GM21515 (cell line): ENCODE data around the gene PTPN4.

Source experiments
- ATAC-seq: cut with Tn5 transposase; IDR thresholded peaks from one replicate; pipeline ENCODE4 v1.9.1; 2021; ENCODE audit not compliant: unreplicated experiment

PTPN4 gene

DNA sequence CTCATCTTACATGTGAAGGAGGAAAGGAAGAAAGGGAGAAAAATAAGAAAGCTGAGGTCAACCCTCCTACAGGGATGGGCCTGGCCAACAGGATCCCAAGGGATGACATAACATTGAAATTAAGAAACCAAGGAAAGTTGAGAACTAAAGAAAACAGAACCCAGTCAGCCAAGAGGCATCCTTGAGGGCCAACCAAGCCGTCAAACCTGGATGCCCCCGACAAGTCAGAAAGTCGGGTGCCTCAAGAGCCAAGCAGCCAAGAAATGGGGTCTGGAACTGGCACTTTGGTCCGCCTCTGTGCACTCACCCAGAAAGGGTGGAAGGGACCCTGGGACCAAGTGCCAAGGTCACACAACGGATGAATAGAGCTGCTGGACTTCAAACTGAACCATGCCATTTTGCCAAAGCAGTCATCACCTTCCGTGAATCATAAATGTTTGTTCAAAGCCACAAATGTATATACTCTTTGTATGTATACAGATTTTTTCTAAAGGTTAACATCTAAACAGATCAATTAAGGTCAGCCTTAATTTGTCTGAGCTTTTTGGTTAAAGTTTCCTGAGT, 27.0 kb upstream of the PTPN4 start:
- no peak for ATAC-seq

DNA sequence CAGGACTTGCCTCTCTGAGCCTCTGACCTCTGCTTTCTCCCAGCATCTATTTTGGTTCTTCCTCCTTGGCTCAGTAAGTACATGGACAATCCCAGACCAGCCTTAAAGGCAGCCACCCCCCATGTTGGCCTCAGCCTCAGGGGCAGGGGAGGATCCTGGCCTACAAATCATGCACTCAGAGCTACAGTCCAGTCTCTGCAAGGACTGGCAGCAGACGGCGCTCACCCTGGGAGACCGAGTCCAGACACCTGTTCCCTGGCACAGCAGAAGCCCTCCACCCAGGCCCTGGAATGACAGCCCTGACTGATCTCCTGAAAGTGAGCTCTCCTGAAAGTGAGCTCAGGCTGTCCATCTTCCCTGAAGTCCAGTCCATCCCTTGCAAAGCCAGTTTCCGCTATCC, 25.7 kb upstream of the PTPN4 start:
- ATAC-seq, result no peak

DNA sequence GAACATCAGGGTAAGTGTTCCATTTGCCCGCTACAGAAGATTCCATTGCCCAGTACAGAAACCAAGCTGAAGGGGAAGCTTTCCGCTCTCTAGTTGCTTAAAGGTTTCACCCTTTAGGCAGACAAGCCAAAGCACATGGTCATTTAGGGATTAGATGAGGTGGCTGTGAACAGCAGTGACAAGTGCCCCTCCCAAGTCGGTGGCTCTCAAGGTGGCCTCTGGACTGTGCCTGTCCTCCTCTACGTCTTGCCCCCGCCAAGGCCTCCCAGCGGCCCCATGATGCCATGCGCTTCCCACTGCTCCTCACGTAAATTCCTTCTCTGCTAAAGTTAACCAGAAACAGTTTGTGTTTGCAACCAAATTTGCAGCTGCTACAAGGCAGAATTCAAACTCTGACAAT, 24.2 kb upstream of the PTPN4 start:
- no peak for ATAC-seq

GRCh38 chr2:119736021-119736420, 23.7 kb upstream of the PTPN4 start:
- no peak for ATAC-seq

- ATAC-seq, result no peak
Observed at GRCh38 chr2:119739580-119740255, 20.0 kb upstream of the PTPN4 start.

DNA sequence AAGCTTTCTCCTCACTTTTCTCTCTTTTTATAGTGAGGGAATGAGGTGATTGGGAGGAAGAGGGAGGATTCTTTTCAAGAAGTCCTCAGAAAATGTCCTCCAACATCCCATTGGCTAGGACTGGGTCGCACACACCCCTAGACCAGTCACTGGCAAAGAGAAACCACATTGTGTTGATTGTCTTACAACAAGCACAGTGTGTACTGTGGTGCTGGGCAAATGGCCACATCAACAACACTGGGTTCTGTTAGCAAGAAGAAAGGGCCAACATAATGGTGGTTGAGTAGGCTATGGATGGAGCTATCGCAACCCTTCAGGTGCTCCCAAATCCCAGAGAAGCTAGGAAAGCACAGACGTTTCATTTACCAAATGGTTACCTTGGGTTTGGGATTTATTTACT, 18.7 kb upstream of the PTPN4 start:
- ATAC-seq, result no peak

DNA sequence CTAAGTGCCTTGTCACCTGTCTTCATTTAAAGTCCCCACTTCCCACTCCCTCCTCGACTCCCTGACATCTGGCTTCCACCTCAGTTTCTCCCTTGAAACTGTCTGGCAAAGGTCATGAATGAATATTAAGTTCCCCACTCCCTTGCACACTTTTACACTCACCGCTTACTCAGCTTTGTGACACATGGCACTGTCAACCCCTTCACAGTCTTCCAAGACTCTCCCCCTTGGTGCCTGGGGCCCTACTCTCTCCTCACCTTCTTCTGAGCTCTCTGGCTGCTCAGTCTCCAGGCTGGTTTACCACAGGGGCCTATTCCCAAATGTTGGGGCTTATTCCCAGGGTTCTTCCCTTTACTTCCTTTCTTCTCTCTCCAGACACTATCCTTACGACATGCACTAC, 17.9 kb upstream of the PTPN4 start:
- ATAC-seq, result no peak

DNA sequence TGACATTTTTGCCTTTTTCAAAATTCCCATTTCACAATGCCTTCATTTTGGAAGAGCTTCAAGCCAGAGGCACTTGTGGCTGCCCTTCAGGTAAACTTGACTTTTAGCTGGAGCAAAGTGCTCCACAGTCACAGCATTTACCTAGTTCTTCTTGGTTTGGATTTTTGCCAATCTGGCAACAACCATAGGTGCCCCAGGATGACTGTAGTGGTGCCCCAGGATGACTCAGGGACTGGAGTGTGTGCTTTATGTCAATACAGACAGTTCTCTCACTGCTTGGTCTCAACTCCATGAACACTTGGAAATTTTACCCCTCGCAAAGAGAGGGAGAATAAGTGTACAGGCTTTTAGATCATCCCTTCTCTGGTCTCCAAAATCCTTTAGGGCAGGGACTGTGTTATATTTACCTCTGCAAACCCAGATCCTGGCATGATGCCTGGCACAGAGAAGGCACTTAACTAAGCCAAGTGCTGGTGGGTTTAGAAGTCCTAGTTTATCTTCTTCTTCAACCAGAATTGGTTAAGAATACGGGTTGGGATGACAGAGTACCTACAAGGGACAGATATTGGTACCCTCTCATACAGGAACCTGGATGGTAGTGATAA, 15.3 kb upstream of the PTPN4 start:
- no peak for ATAC-seq

- no peak for ATAC-seq
Observed at GRCh38 chr2:119745566-119745965, 14.2 kb upstream of the PTPN4 start.

DNA sequence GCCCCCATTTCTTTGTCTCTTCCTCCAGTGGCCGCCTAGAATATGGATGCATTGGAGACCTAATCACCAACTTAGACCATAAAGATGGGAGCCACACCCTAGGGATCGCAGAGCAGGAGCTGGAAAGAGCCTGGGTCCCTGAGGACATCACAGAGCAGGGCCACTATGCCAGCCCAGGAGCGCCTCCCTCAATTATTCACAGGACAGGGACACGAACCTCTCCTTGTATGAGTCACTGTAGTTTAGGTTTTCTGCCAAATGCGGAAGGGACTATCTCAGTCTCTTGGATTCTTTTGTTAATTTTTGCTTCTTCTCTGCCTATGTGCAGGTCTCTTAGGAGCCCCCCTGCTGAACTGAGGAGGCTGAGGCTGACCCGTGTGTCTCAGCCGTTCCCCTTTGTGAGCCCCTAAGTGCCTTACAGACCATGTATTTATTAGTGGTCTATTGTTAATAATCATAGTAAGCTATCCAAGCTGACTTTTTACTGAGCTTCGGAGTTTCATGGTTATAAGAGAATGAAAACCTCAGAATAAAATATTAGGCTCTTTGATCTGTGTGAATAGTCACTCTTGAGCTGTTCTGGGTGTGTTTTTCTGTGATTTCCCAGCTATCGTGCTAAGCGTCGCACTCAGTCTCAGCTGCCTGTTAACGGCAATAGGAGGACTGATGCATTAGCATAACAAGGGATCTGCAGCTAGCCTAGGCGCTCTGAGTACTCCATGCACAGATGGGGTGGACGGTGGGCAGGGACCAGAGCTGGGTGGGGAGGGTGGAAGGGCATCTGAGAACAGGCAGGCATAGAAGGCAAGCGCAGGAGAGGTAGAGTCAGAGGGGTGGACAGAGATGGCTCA, 12.7 kb upstream of the PTPN4 start:
- ATAC-seq, result no peak

DNA sequence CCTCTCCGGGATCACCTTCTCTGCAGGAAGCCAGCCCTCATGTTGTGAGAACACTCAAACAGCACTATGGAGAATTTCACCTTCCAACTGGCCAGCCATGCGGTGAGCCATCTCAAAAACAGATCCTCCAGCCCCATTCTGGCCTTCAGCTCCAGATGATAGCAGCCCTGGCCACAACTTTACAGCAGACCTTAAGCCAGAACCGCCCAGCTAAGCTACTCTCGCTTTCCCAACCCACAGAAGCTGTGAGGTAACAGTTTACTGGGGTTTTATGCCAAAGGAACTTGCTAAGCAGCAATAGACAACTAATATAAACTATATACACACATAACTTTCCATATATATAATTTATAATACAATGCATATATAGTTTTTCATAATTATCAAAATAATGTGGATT, 11.6 kb upstream of the PTPN4 start:
- no peak for ATAC-seq

- no peak for ATAC-seq
Observed at GRCh38 chr2:119749477-119750012, 10.2 kb upstream of the PTPN4 start.

DNA sequence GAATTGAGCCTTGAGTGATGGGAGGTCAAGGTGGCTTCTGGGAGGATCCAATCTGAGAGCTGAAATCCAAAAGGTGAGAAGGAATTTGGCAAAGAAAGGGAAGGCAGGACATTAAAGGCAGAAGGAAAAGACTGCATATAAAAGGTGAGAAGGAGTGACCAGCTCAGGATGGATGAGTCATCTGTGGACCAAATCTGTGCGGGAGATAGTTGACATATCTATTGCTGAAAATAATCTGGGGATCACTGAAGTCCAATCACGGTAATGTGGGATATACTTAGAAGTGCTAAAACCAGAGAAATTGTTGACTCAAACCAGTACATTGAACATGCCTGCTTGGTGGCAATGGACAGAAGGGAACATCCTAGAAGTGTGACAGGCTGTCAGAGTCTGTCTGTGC, 8.0 kb upstream of the PTPN4 start:
- ATAC-seq, result no peak

GRCh38 chr2:119753041-119753929, 6.4 kb upstream of the PTPN4 start:
- ATAC-seq, result peak; percentile 62

GRCh38 chr2:119753930-119754321, 5.8 kb upstream of the PTPN4 start:
- ATAC-seq, result no peak

GRCh38 chr2:119755906-119756305, 3.8 kb upstream of the PTPN4 start:
- no peak for ATAC-seq

- no peak for ATAC-seq
Observed at GRCh38 chr2:119756837-119757236, 2.9 kb upstream of the PTPN4 start.

- no peak for ATAC-seq
Observed at GRCh38 chr2:119758881-119759450, 756 bp upstream of the PTPN4 start.

- peak; percentile 24 for ATAC-seq
Observed at GRCh38 chr2:119760237-119760955, 674 bp downstream of the PTPN4 start.

DNA sequence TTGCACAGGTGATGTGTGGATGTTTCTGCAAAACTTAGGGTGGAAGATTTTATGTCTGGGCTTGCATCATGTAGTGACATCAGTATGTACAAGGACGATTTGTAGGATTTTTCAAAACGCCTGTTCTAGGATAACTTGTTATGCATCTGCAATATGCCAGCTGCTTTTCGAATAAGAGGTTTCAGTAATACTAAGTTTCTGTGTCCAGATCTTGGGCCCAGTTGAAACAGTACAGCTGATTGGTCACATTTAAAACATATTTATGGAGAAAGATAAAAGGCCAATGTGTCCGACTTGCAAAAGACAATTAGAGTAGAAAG, 1.2 kb downstream of the PTPN4 start:
- no peak for ATAC-seq
